Measurements from ENCODE around the gene MAPK8.

Gene MAPK8

GRCh38 chr10:48480397-48481374 is 174.2 kb downstream of the MAPK8 start:
- no peak for DNase-seq

DNA sequence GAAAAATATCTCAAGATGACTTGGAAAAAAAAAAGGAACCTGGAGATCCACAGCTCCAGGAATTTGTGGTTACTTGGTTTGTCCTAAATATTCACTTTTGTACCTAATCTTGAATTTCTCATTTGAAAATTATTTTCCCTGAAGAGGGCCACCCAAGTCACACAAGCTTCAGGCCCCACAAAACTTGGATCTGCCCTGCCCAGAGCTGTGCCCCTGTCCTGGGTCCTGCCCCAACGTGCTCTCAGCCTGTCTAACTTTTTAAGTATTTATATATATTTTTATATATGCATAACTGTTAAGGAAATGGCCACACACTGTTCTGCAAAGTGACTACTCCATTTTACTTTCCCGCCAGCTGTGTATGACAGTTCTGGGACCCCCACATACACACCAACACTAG is 174.9 kb downstream of the MAPK8 start:
- no peak for DNase-seq

GRCh38 chr10:48482207-48482606 is 175.7 kb downstream of the MAPK8 start:
- DNase-seq, result no peak

DNA sequence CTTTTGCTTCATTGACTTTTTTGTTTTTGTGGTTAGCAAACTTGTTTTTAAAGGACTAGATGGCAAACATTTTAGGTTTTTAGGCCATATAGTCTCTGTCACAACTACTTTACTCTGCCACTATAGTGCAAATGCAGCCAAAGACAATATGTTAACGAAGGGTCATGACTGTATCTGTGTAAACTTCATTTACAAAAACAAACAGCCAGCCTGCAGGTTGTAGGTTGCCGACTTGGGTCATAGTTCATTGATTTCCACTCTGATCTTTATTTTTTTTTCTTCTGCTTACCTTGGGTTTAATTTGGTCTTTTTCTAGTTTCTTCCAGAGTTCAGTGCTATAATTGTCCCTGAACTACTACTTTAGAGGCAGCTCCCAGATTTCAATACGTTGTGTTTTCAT is 178.4 kb downstream of the MAPK8 start:
- DNase-seq, result no peak

DNA sequence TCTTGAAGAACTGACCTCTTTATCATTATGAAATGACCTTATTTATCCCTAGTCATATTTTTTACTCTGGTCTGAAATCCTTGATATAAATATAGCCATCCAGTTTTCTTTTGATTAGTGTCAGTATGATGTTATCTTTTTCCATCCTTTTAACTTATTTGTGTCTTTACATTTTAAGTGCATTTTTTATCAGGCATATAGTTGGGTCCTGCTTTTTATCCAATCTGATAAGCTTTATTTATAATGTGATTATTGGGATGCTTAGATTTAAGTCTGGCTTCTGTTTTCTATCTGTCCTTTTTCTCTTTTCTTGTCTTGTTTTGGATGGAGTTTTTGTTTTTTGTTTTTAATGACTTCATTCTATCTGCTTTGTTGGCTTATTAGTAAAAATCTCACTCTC is 179.2 kb downstream of the MAPK8 start:
- DNase-seq, result no peak

- no peak for DNase-seq
Measured at GRCh38 chr10:48487244-48487643, 180.8 kb downstream of the MAPK8 start.

Data from stimulated activated CD4-positive, alpha-beta T cell treated with anti-CD3 and anti-CD28 coated beads, Interleukin-2, amount 100 ng/mL, for 48 hours (primary cell).